DMS153 treated with DMSO at 0.1 percent for 48 hours (cell line): Measurements from ENCODE around the gene PLA2G3.
"Not testable (repeated sequence)": the region's sequence is repeated elsewhere in the genome, so short reads cannot be mapped to it uniquely, and the experiment has no call there.

Experiments used
- DNase-seq: peaks from one replicate; lab custom pipeline; 2025; ENCODE audit not compliant: unreplicated experiment; lab: John Stamatoyannopoulos, UW

PLA2G3 gene

DNA sequence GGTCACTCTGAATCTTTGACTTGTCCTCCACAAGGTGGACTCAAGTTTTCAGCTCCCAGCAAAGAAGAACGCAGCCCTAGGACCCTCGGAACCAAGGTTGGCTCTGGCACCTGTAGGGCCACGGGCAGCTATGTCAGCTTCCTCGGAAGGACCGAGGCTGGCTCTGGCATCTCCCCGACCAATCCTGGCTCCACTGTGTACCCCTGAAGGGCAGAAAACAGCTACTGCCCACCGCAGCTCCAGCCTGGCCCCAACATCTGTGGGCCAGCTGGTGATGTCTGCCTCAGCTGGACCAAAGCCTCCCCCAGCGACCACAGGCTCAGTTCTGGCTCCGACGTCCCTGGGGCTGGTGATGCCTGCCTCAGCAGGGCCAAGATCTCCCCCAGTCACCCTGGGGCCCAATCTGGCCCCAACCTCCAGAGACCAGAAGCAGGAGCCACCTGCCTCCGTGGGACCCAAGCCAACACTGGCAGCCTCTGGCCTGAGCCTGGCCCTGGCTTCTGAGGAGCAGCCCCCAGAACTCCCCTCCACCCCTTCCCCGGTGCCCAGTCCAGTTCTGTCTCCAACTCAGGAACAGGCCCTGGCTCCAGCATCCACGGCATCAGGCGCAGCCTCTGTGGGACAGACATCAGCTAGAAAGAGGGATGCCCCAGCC, 15.4 kb downstream of the PLA2G3 start:
- no peak for DNase-seq

- no peak for DNase-seq
These were observed 16.0 kb downstream of the PLA2G3 start for GRCh38 chr22:31124290-31124689.

DNA sequence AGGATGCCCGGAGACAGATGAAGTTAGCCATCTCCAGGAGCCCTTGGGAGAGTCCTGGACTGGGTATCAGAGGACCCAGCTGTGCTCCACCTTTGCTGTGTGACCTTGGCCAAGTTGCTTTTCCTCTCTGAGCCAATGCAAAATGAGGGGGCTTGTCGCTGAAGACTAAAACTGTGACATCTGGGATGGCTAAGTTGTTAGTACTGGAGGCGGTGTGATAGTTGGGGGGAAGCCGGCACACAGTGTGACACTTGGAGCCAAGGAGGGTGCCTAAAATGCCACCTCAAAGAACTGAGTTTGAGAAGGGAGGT, 17.1 kb downstream of the PLA2G3 start:
- no peak for DNase-seq

- peak; percentile 67 for DNase-seq
These were observed 17.6 kb downstream of the PLA2G3 start, which contains the start of gene INPP5J for GRCh38 chr22:31122532-31123291. TSS of gene INPP5J (plus strand) at chr22:31122966. CDS start at chr22:31123015, 49 bp downstream.

GRCh38 chr22:31122196-31122531, 18.1 kb downstream of the PLA2G3 start:
- no peak for DNase-seq

- DNase-seq: no peak
These were observed 18.9 kb downstream of the PLA2G3 start for GRCh38 chr22:31121403-31121802.

DNA sequence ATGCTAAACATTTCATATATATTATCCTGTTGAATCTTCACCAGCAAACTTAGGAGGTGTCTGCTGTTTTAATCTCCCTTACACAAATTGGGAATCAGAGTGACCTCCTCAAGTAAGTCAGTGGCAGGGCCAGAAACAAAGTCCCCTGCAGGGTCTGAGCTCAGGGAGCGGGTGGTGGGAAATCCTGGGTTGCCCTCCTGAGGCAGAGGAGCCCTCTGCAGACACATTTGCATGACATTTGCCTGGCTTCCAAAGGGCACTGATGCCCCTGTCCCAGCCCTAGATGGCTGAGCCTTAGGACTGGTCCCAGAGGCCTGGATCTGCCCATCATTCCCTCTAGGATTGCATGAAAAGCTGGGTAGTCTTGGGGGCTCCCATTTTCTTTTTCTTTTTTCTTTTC, 19.7 kb downstream of the PLA2G3 start:
- DNase-seq: no peak

DNA sequence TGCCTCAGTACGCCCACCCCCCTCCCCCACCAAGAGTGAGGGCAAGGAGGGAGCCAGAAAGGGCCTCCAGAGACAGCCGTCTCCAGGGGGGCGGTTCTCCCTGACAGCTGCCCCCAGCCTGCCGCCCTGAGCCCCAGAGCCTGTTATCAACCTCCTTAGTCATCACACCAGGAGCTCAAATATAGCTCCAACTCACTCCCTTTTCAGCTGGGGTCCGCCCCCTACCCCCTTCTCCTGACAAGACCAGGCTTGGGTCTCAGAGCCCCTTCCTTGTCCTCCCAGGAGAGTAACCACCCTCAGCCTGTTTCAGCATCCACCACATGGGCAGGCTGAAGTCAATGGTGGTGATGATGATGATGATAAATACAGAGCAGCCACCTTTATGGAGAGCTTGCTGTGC, 20.1 kb downstream of the PLA2G3 start:
- DNase-seq: no peak

DNA sequence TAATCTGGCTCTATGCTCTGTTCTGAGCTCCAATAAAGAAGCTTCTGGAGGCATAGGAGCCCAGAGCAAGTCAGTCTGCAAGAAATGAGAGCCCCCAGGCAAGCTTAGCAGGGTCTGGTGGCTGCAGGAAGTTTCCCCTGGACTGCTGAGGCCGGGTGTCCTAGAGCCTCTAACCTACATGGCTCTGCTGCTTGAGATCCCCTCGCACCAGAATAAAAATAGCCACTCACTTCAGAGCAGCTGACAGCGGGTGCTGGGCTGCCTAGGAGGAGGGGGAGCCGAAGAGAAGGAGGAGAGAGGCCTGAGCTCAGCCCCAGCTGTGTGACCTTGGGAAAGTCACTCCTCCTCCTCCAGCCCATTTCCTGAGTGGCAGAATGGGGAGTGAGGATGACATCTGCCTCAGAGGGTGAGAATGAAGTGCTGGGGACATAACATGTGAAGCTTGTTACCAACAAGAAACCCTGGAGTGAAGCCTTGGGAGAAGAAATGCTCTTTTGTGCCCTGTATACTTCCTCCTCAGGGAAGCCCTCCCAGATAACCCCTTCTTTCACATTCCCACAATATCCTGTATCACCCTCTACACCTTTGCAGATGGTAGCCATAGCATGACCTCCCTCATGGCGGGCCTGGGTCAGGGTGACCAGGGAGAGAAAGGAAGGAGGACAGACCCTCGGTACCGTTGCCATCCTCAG, 21.1 kb downstream of the PLA2G3 start:
- DNase-seq: no peak

DNA sequence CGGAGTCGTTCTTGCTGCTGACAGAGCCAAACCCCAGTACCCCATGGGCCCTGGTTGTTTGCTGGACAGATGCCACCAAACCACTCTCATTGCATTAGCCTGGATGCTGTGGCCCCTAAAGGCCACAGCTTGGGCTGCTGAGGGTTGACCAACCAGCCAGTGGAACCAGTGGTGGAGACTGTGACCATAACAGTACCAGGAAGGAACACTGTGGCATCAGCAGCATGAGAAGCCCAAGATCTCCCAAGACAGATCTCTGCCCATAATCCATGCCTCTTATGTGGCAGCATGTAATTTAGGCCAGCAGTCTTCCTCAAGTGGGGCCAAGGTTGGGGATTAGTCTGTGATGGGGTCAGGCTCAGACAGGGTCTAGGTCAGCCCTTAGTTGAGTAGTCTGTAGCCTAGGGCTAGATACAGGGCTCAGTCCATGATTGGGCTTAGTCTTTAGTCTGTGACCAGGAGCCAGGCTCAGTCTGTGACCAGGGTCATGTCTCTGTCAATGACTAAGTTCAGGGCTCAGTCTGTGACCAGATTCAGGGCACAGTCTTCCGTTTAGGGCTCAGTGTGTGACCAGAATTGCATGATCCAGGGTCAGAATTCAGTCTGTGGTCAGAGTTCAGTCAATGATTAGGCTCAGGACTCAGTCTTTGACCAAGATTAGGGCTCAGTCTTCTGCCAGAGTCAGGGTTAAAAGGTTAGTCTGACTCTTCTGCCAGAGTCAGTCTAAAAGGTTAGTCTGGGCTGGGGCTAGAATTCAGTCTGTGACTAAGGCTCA, 22.1 kb downstream of the PLA2G3 start:
- no peak for DNase-seq

DNA sequence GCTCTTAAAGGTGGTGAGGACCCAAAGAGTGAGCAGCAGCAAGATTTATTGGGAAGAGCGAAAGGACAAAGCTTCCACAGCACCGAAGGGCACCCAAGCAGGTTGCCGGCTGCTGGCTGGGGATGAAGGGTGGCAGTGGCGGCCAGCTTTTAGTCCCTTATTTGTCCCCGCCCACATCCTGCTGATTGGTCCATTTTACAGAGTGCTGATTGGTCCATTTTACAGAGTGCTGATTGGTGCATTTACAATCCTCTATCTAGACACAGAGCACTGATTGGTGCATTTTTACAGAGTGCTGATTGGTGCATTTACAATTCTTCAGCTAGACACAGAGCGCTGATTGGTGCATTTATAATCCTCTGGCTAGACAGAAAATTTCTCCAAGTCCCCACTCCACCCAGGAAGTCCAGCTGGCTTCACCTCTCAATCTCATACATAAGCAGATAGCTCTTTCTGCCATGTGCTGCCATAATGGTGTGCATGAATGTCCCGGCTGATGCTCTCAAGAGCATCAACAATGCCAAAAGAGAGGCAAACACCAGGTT, 27.7 kb downstream of the PLA2G3 start:
- not testable (repeated sequence) for DNase-seq

GRCh38 chr22:31107894-31108218, 32.5 kb downstream of the PLA2G3 start:
- no peak for DNase-seq

GRCh38 chr22:31107178-31107893, 33.0 kb downstream of the PLA2G3 start, which contains the start of gene SELENOM:
TSS of gene SELENOM (minus strand) at chr22:31107568. CDS start at chr22:31107505, 63 bp downstream.
- peak; percentile 84 for DNase-seq

DNA sequence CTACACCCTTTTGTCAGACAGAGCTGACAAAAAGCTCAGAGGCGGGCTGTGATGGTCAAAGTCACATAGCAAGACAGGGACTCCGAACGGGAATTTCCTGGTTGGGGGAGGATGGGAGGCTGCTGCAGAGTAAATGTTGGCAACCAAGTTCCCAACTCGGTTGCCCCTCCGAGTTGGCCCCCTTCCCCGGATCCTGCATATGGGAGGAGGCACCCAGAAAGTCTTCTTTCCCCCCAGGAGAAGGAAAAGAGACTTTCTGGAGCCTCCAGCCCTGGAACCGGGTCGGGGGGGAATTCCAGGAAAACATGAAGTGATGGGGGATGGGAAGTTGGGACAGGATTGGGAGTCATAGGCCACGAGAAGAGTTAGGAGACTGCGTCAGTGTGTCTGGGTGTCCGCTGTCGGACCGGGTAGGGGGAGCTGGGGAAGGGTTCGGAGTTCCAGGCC, 33.6 kb downstream of the PLA2G3 start:
- no peak for DNase-seq

GRCh38 chr22:31106001-31106571, 34.2 kb downstream of the PLA2G3 start:
- no peak for DNase-seq

GRCh38 chr22:31105282-31105929, 34.9 kb downstream of the PLA2G3 start:
- no peak for DNase-seq

DNA sequence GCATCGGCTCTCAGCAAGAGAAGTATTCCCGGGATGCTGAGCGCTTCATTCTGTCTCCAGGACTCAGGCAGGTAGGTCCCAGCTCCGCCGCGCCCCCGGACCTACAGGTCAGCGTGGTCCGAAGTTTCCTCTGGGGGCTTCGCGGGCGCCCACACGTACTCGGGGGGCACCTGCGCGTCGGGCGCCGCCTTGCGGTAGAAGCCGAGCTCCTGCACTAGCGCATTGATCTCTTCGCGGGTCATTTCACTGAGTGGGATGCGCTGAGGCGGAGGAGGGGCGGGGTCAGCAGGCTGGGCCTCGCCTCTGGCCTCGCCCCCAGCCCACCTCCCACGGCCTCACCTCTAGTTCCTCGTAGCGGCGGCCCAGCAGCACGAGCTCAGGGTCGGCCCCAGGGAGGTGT, 35.4 kb downstream of the PLA2G3 start:
- no peak for DNase-seq

GRCh38 chr22:31103899-31104694, 36.2 kb downstream of the PLA2G3 start:
- no peak for DNase-seq

DNA sequence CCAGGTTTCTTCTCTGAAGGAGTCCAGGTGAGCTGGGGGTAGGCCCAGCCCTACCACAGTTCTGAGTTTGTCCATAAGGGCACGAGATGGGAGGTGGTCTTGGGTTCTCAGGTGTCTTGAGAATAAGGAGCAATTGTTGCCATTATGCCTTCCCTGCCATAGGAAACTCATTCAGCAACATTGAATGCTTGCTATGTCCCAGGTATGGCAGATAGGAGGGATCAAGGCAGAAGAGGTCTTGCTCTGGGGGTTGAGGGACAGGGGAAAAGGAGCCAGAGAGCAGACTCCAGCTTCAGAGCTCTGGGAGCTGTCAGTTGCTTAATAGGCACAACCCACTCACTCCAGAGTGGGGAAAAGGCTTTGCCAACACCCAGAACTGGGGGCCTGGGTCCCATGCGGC, 37.2 kb downstream of the PLA2G3 start:
- DNase-seq: no peak
